Left lung (tissue), 10 donors: ENCODE results near the gene LBHD1. TPM values are rescaled to one million over a fixed set of nuclear protein-coding genes. Genes with fewer than 3 reads are reported as not detected.
A peak's percentile ranks its signal among the peaks of the same experiment; 100 is the strongest.
"Not testable (repeated sequence)": the region's sequence is repeated elsewhere in the genome, so short reads cannot be mapped to it uniquely, and the experiment has no call there.

ENCODE experiments used
- ATAC-seq: fragments of 200-7000 bp; cut with Tn5 transposase; one replicate; pipeline ENCODE4 v1.9.1; 2020; ENCODE audit warnings: moderate library complexity
- DNase-seq, 4 donors: peaks; one replicate each; pipeline ENCODE4 v3.0.0-alpha.2; 2013 to 2020
- H3K27ac ChIP-seq, 2 donors: fragments of 200-600 bp; sonication (generic) in 1 of 2; one replicate each; pipeline versions ENCODE4 v1.5.0 to v1.8.0; 2020 to 2021
- H3K27me3 ChIP-seq, 2 donors: fragments of 200-600 bp; sonication (generic) in 1 of 2; one replicate each; pipeline versions ENCODE4 v1.5.0 to v1.8.0; 2020 to 2021
- H3K36me3 ChIP-seq, 2 donors: fragments of 200-600 bp; sonication (generic) in 1 of 2; one replicate each; pipeline versions ENCODE4 v1.5.0 to v1.8.0; 2020 to 2021
- H3K4me1 ChIP-seq, 2 donors: fragments of 200-600 bp; one replicate each; pipeline ENCODE4 v1.8.0; 2021
- H3K4me3 ChIP-seq, 2 donors: fragments of 200-600 bp; sonication (generic) in 1 of 2; one replicate each; pipeline versions ENCODE4 v1.5.0 to v1.8.0; 2020 to 2021; ENCODE audit warnings: mild to moderate bottlenecking in 1 of 2
- H3K9me3 ChIP-seq, 2 donors: fragments of 200-600 bp; sonication (generic) in 1 of 2; one replicate each; pipeline versions ENCODE4 v1.5.0 to v1.8.0; 2020 to 2021
- CTCF ChIP-seq, 2 donors: fragments of 200-600 bp; sonication (generic) in 1 of 2; IDR thresholded peaks; one replicate each; pipeline versions ENCODE4 v1.5.0 to v1.8.0; 2021; ENCODE audit warnings: antibody characterized with exemption in 2 of 2
- intact Hi-C, 2 donors: fragments of 100-400 bp; cut with DNase I; formaldehyde crosslinking; loops; one replicate each; pipeline versions ENCODE4 v1.11.2 to v1.14.2; 2022
- polyA plus RNA-seq, 6 donors: library from polyadenylated mRNA; unstranded; fragments of 120-200 nt; gene quantifications; one replicate each; pipeline ENCODE4 v1.2.1, GENCODE V29; 2013; ENCODE audit not compliant: insufficient read length in 6 of 6
- total RNA-seq, 2 donors: library from RNA; stranded (reverse); fragmentation: NEBNext Ultra II Directional; extraction: Animal tissue kit (Norgen Biotek cat#: 25700); gene quantifications; one replicate each; pipeline ENCODE4 v1.2.1, GENCODE V29; 2021
- donor health status: DM: no; HTN: yes; CAD: no.
- donor health status: DM: no; HTN: no; CAD: no.

Gene LBHD1
- total and polyA plus RNA-seq, 8 donors = 4.4 to 9.9 (median 8.2) TPM

- ATAC-seq (peak; percentile 91), DNase-seq (peak; percentile 86 to 99 (median 95))
- H3K4me1 ChIP-seq = peaks cover 26 to 61% of the 10 kb centered on the region in 2 donors
- H3K27ac ChIP-seq = peak overlapping the region; percentile 77 to 85
- TF ChIP-seq CTCF (IDR thresholded peaks at IDR 0.05) = no peak
- H3K36me3 ChIP-seq = peaks cover 0 to 20% of the 10 kb centered on the region in 2 donors
- H3K9me3 ChIP-seq = no peaks in the 10 kb centered on the region
- H3K4me3 ChIP-seq = peak overlapping the region; percentile 51 to 80
- no peaks in the 10 kb centered on the region for H3K27me3 ChIP-seq
- intact Hi-C loops = no loop called here
These were observed 34.1 kb upstream of the LBHD1 start for GRCh38 chr11:62705880-62706849.

DNA sequence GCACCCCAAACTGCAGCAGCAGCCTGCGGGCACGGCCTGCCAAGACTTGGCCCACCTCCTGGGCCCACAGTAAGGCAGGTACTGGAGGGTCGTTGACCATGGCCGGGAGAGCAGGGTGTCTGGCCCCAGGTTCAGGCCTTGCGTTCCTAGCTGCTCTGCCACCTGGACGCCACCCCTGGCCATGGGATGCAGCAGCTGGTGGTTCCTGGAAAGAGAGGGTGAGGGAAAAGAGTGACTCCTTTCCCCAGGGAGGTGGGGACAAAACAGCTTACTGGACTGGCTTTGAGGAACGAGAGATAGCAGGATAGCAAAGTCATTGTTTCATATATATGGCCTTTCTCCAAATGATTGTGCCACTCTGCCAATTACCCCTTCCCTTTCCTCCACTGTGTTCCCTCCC, 33.3 kb upstream of the LBHD1 start:
- H3K36me3 ChIP-seq = peaks cover 0 to 20% of the 10 kb centered on the region in 2 donors
- no peak for ATAC-seq
- no peaks in the 10 kb centered on the region for H3K9me3 ChIP-seq
- intact Hi-C loops = no loop called here
- H3K4me1 ChIP-seq = peaks cover 24 to 57% of the 10 kb centered on the region in 2 donors
- no peak for DNase-seq
- H3K27ac ChIP-seq = peak overlapping the region; percentile 77 to 85
- H3K27me3 ChIP-seq = no peaks in the 10 kb centered on the region
- no peak for TF ChIP-seq CTCF (IDR thresholded peaks at IDR 0.05)
- H3K4me3 ChIP-seq = peak overlapping the region; percentile 51 to 80

- DNase-seq, H3K9me3 ChIP-seq, H3K4me3 ChIP-seq, H3K27me3 ChIP-seq, intact Hi-C loops, ATAC-seq: not testable (repeated sequence)
- peaks cover 17 to 46% of the 10 kb centered on the region in 2 donors for H3K4me1 ChIP-seq
- H3K36me3 ChIP-seq = peaks cover 0 to 20% of the 10 kb centered on the region in 2 donors
- peak overlapping the region in 1 of 2 donors; percentile 23 for H3K27ac ChIP-seq
These were observed 31.9 kb upstream of the LBHD1 start for GRCh38 chr11:62703921-62704320.

- ATAC-seq = no peak
These were observed 30.2 kb upstream of the LBHD1 start for GRCh38 chr11:62702246-62702645.

More at GRCh38 chr11:62702246-62702645, 30.2 kb upstream of the LBHD1 start:
- no peaks in the 10 kb centered on the region for H3K9me3 ChIP-seq
- no peak for TF ChIP-seq CTCF (IDR thresholded peaks at IDR 0.05)
- no peaks in the 10 kb centered on the region for H3K27me3 ChIP-seq
- no peak overlapping the region for H3K4me3 ChIP-seq
- DNase-seq = no peak
- peaks cover 12 to 31% of the 10 kb centered on the region in 2 donors for H3K4me1 ChIP-seq
- no peak overlapping the region for H3K27ac ChIP-seq
- intact Hi-C loops = no loop called here
- H3K36me3 ChIP-seq = peaks cover 0 to 25% of the 10 kb centered on the region in 2 donors
